ENCODE results near the gene ANKRD60.

The ANKRD60 gene

DNA sequence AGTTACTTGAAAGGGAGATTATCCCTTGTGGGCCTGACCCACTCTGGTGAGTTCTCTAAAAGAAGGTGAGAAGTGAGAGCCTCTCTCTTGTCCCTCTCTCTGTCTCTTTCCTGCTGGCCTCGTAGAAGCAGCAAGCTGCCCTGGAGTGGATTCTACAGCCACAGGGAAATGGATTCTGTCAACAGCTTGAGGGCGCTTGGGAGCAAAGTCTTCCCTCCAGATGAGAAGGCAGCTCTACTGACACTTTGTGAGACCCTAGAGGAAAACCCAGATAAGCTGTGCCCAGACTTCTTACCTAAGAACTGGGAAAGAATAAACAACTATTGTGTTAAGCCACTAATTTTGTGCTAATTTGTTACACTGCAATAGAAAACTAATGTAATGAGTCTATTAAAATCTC, 39.9 kb downstream of the ANKRD60 start:
- DNase-seq, result no peak

DNA sequence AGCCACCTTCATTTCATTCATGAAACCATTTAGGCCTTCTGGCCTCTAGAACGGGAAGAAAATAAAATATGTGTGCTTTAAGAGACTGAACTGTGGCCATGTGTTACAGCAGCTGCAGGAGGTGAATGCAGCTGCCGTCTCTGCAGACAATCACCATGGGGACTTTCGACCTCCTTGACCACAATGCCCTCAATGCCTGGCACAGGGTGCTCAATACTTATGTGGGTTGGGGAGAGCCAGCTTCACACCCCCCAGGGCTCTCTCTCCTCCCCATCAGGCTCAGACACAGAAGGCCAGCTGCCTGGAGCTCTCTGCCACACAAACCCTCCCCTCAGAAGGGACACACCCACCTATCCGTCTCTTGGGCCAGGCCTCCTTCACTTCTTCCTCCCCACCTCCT, 43.5 kb downstream of the ANKRD60 start:
- DNase-seq, result no peak

- DNase-seq, result no peak
Observed at GRCh38 chr20:58184063-58184462, 44.4 kb downstream of the ANKRD60 start.

DNA sequence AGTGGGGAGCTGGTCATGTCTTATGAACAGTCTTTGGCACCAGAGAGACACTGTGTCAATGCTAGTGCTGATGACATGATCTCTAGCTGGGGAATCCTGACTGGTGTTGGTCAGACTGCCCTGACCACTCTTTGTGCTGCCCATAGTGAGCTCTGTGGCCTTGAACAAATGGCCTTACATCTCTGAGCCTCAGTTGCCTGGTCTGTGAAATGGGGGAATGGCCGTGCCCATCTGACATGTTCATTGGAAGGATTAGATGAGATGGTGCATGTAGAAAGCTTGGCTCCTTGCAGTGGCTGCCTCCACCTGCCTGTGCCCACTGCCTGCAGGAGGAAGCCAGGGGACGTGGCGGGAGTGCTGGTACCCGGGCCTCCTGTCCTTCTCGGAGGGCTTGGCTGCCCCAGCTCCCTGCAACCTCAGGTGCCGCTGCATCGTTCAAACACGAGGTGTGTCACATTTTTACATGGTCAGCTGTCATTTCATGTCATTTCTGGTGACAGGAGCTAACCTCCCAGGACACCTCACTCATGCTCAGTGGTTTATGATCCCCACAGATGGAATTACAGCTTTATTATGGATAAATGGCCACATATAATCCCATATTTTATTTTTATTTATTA, 45.8 kb downstream of the ANKRD60 start:
- no peak for DNase-seq

DNA sequence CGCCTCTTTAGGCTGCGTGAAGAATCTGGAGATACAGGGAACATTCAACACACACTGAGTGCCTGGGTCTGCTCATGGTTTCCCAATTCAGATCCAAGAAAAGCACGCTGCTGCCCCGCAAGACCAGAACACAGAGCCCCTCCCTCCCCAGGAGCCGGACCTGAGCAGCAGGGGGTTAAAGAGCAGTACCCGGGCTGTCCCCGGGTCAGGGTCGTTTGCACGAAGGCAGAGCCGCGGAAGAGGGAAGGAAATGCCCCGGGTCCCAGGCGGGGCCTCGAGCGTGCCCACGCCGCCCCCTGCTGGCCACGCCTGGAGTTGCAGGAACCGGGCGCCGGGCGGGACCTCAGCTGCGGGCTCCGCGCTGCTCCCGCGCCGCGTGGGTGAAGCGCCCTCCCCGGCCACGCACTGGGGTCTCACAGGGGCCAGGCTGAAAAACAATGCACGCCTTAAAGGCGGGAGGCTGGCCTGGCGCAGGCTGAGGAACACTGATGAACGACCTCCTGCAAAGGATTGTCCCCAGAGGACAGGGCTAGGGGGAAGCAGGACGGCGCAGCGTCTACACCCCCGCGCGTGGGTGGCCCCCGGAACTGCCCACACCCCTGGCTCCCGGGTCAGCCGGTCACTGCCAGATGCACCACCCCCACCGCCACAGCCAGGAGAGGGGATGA, 48.9 kb downstream of the ANKRD60 start:
- DNase-seq, result peak; percentile 71

- no peak for DNase-seq
Observed at GRCh38 chr20:58179083-58179431, 49.4 kb downstream of the ANKRD60 start.

- DNase-seq, result no peak
Observed at GRCh38 chr20:58177799-58178198, 50.7 kb downstream of the ANKRD60 start.

DNA sequence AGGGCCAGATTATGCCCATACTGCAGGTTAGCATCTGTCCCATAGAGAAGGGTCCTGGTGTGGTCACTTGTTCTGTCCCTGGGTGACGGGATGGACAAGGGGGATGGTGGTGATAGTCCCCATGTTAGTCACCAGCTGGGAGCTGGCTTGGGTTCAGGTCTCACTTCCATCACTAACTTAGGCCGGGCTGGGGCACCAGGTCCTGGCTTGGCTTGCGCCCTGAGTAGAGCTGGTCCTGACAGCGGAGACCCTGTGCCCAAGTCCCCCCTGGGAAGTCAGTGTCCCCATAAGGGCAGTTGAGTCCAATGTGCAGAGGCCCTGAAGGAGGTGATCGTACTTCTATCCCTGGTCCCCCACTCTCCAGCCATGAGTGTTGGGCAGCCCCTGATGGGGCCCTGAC, 52.6 kb downstream of the ANKRD60 start:
- no peak for DNase-seq

- no peak for DNase-seq
Observed at GRCh38 chr20:58175425-58175824, 53.0 kb downstream of the ANKRD60 start.

DNA sequence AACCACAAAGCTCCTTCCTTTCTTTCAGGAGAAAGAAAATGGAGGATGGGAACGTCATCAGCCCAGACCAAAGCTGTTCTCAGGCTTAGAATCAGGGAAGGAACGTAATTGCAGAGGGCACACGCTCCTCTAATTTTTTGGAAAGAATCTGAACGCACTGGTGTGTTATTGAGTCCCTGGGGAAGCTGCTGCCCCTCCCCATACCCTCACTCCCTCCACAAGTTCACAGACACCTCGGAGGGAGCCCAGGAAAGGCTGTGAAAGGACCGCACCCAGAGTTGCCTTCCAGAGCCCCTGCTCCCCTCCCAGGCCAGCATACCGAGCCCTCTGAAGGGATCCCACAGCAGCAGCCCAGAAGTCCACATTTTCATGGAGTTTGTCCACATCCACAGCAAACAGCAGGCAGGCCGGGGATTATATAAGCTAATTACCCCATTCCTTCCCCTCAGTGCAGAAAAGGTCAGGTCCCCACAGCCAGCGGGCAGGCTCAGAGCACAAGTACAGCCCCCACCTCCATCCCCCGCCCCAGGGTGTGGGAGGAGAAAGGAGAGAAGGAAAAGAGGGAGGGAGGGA, 53.7 kb downstream of the ANKRD60 start:
- DNase-seq, result no peak

DNA sequence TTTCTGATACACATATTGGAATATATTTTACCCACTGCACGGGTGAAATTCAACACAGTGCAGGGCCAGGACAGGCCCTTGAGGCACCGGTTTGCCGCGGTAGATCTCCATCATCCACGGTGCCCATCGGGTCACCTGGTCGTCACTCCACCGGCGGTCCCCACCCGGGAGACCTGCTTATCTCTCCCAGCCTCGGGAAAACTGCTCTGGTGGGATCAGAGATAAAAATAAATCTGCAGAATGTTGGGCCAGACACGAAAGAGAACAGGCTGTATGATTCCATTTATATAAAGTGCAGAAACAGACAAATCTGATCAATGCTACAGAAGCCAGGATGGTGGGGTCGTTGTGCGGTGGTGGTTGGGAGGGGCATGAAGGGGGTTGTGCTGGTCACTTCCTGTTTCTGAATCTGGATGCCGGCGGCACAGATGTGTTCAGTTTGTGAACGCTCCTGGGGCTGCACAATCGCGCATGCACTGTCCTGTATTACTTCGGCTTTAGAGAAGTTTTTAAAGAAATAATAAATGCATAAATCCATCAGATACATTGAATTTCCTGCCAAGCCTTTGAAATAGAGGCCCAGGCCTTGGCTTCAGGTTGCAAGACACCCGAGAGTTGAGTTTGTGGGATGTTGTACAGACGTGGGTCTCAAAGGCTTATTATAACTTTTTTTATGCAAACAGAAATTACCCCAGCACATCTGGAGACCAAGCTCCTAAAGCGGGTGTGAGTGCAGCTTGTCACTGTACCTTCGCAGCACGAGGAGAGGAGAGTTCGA, 54.3 kb downstream of the ANKRD60 start:
- no peak for DNase-seq

- DNase-seq, result no peak
Observed at GRCh38 chr20:58173091-58173490, 55.4 kb downstream of the ANKRD60 start.

DNA sequence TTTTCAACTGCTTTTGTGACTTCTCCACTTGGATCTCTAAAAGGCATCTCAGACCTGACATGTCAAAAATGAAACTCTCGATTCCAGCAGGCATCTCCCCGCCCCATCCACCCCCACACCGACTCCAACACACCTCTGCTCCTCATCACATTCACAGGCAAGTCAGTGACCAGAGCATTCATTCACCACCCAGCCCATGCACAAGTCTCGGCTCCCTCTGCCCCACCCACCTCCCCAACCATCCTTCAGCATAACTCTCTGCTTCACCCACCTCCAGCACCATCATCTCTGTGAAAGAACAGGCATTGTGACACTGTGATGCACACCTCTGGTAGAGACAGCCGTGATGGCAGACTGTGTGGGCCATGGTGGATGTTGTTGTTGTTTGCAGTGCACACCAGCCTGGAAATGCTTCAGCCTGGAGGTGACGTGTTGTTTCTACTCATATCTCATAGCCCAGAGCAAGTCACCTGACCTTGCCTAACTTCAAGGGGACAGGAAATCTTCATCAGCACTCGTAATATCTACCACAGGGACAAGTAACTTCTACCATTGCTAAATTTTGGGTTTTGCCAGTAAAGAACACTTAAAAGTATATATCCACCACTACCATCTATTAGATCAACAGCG, 56.5 kb downstream of the ANKRD60 start:
- no peak for DNase-seq

GRCh38 chr20:58169450-58169849, 59.0 kb downstream of the ANKRD60 start:
- DNase-seq, result no peak

DNA sequence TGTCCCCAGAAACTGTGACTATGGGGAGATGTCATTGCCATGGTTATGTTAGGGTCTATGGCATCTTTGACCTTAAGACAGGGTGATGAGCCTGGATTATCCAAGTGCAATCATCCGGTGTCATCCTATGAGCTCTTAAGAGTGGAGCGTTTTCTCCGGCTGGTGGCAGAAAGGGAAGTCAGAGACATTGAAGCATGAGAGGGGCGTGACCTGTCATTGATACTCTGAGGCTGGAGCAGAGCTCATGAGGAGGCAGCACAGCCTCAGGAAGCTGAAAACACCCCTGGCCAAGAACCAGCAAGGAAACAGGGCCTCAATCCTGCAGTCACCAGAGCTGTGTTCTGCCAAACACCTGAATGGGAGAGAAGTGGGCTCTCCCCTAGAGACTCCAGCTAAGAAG, 59.6 kb downstream of the ANKRD60 start:
- DNase-seq, result no peak

DNA sequence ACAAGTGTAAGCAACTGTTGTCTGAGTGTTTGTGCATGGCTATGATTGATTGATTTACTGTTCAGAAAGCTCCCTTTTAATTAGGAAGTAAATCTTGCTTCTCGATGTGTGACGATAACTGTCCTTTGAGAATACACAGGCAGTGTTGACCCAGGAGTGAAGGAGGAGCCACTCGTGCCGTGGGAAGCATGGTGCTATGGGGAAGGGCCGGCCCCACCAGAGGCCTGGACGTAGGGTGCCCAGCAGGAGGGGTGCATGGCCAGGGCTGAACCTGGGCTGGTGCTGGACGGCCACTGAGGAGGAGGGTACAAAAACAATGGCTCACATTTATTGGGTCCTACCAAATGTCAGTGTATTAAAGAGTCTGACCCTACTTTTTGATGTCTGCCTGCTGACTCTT, 60.7 kb downstream of the ANKRD60 start:
- no peak for DNase-seq
